Adrenal gland (tissue), 5 donors: ENCODE measurements around the gene OSM.

ENCODE experiments used
- CTCF ChIP-seq, 6 experiments: fragments of 450-650 bp in 4 of 6; fragments of 200-600 bp in 2 of 6; sonication (generic) in 1 of 6; IDR thresholded peaks; 1 replicate in 5 of 6; 2 replicates in 1 of 6; pipeline versions ENCODE4 v1.5.1 to v1.8.0; 2016 to 2021; ENCODE audit warnings: antibody characterized with exemption in 6 of 6, mild to moderate bottlenecking in 2 of 6, moderate library complexity in 1 of 6
- POLR2A ChIP-seq, 2 donors: fragments of 450-650 bp; IDR thresholded peaks; one replicate each; pipeline ENCODE4 v1.6.1; 2017; ENCODE audit warnings: antibody characterized with exemption in 2 of 2, mild to moderate bottlenecking in 2 of 2, moderate library complexity in 1 of 2
- donor health status: DM: no; HTN: no; CAD: no.

DNA sequence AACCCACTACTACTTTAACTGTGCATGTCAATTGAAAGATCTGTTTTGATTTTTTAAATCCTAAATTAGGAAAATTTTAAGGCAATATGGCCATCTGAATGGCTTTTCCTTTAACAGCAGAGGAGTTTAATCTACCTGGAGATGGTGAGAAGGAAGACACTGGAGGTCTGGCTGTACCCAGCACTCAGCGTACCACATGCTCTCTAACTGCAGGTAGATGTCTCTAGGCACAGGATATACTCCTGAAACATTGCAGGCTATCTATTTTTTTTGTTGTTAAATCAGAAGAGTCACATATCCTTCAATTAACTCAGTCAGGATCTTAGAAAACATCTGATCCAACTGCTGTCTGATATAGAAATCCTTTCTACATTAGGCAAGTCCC is 40.0 kb upstream of the OSM start:
- no peak for TF ChIP-seq CTCF (IDR thresholded peaks at IDR 0.05)
- TF ChIP-seq POLR2A (IDR thresholded peaks at IDR 0.05), result no peak
